ENCODE measurements around the gene SRGAP3.

DNA sequence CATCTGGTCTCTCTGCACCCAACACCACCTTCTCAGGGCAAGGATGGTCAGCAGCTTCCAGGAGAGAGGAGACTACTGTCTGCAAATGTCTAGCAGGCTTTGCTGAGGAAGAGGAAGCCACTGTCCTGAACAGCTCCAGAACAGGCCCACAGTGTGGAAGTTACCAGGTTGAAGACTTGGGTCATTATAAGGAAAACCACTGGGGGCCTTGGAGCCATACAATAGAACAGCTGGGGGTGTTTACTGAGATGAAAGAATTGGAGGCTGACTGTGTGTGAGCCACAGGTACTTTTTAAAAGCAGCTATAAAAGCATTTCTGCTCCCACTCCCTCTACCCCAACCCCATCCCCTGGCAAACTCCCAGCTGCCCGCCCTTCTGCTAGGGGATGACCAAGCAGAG, 24.2 kb downstream of the SRGAP3 start:
- TF ChIP-seq, protein P1, sequence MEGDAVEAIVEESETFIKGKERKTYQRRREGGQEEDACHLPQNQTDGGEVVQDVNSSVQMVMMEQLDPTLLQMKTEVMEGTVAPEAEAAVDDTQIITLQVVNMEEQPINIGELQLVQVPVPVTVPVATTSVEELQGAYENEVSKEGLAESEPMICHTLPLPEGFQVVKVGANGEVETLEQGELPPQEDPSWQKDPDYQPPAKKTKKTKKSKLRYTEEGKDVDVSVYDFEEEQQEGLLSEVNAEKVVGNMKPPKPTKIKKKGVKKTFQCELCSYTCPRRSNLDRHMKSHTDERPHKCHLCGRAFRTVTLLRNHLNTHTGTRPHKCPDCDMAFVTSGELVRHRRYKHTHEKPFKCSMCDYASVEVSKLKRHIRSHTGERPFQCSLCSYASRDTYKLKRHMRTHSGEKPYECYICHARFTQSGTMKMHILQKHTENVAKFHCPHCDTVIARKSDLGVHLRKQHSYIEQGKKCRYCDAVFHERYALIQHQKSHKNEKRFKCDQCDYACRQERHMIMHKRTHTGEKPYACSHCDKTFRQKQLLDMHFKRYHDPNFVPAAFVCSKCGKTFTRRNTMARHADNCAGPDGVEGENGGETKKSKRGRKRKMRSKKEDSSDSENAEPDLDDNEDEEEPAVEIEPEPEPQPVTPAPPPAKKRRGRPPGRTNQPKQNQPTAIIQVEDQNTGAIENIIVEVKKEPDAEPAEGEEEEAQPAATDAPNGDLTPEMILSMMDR (IDR thresholded peaks at IDR 0.05; ENCODE audit: low read depth, low read length), result no peak
- no peak for TF ChIP-seq EZH2phosphoT487 (IDR thresholded peaks at IDR 0.05; ENCODE audit: low read depth)

All from OCI-LY3 (cell line).